Fibroblast of lung (primary cell): Measurements from ENCODE around the gene MICB. TPM values are rescaled to one million over a fixed set of nuclear protein-coding genes. Genes with fewer than 3 reads are reported as not detected.
A peak's percentile ranks its signal among the peaks of the same experiment; 100 is the strongest.
"Not testable (repeated sequence)": the region's sequence is repeated elsewhere in the genome, so short reads cannot be mapped to it uniquely, and the experiment has no call there.

Experiments used
- DNase-seq, 2 donors: peaks; one replicate each; pipeline versions ENCODE4 v3.0.0 to v3.0.0-alpha.2; 2010; ENCODE audit warnings: low read depth in 2 of 2
- H2AFZ ChIP-seq: 2 replicates; pipeline ENCODE4 v1.5.1; 2012; ENCODE audit warnings: low read length, control low read depth, inconsistent platforms
- H3K27ac ChIP-seq: 2 replicates; pipeline ENCODE4 v1.5.1; 2011; ENCODE audit warnings: low read length, control low read depth; ENCODE audit not compliant: insufficient read depth
- H3K27me3 ChIP-seq: 2 replicates; pipeline ENCODE4 v1.5.1; 2011; ENCODE audit warnings: mild to moderate bottlenecking, low read length; ENCODE audit not compliant: control insufficient read depth, insufficient read depth
- H3K36me3 ChIP-seq: 2 replicates; pipeline ENCODE4 v1.5.1; 2011; ENCODE audit warnings: low read length; ENCODE audit not compliant: control insufficient read depth, insufficient read depth
- H3K4me1 ChIP-seq: 2 replicates; pipeline ENCODE4 v1.5.1; 2011; ENCODE audit warnings: low read length; ENCODE audit not compliant: control insufficient read depth, insufficient read depth; ENCODE audit errors: extremely low read depth
- H3K4me2 ChIP-seq: 2 replicates; pipeline ENCODE4 v1.5.1; 2011; ENCODE audit warnings: low read length, control low read depth; ENCODE audit not compliant: insufficient read depth; ENCODE audit errors: extremely low read depth
- H3K4me3 ChIP-seq, 4 experiments: fragments of 200-600 bp in 1 of 4; sonication (generic) in 1 of 4; replicated peaks in 1 of 4; 2 replicates each; pipeline ENCODE4 v1.5.1; 2011 to 2016; ENCODE audit warnings: low read length in 4 of 4, low read depth in 3 of 4, mild to moderate bottlenecking in 3 of 4, control low read depth in 2 of 4, inconsistent platforms in 1 of 4, mixed read lengths in 1 of 4; ENCODE audit not compliant: insufficient read depth in 1 of 4; ENCODE audit errors: control extremely low read depth in 1 of 4
- H3K79me2 ChIP-seq: 2 replicates; pipeline ENCODE4 v1.5.1; 2012; ENCODE audit warnings: mild to moderate bottlenecking, low read length, inconsistent platforms; ENCODE audit not compliant: control insufficient read depth, insufficient read depth
- H3K9ac ChIP-seq: 2 replicates; pipeline ENCODE4 v1.5.1; 2011; ENCODE audit warnings: mild to moderate bottlenecking, low read length, control low read depth; ENCODE audit not compliant: insufficient read depth
- H3K9me3 ChIP-seq: 2 replicates; pipeline ENCODE4 v1.5.1; 2012; ENCODE audit warnings: low read depth, low read length; ENCODE audit not compliant: control insufficient read depth, insufficient read depth
- H4K20me1 ChIP-seq: 2 replicates; pipeline ENCODE4 v1.5.1; 2011; ENCODE audit warnings: low read length; ENCODE audit not compliant: control insufficient read depth, insufficient read depth; ENCODE audit errors: extremely low read depth
- EZH2 ChIP-seq: IDR thresholded peaks from 2 replicates; pipeline ENCODE4 v1.5.1; 2012; ENCODE audit warnings: low read length, control low read depth, mild to moderate bottlenecking; ENCODE audit errors: missing control alignments
- polyA plus RNA-seq, 2 donors: library from polyadenylated mRNA; depleted of rRNA in 1 of 2; stranded (reverse) in 1 of 2; unstranded in 1 of 2; fragments of >200 nt; gene quantifications; 2 replicates each; pipeline ENCODE4 v1.2.1, GENCODE V29; 2011 to 2012; ENCODE audit warnings: missing spikeins in 1 of 2
- total RNA-seq: library from RNA; depleted of rRNA; stranded (reverse); fragments of >200 nt; gene quantifications from 2 replicates; pipeline ENCODE4 v1.2.1, GENCODE V29; 2014
- TF ChIP-seq, protein P1 (sequence below), 2 donors: IDR thresholded peaks in 1 of 2; conservative IDR thresholded peaks in 1 of 2; 1 replicate in 1 of 2; 2 replicates in 1 of 2; pipeline ENCODE4 v1.5.1; 2011 to 2012; ENCODE audit warnings: low read length in 2 of 2, control low read depth in 1 of 2, inconsistent platforms in 1 of 2, low read depth in 1 of 2, mild to moderate bottlenecking in 1 of 2

Gene MICB
- total and polyA plus RNA-seq, 2 donors (not counting 1 experiment from before 2014, with no cell fraction given): 17.2 to 18.6 TPM

DNA sequence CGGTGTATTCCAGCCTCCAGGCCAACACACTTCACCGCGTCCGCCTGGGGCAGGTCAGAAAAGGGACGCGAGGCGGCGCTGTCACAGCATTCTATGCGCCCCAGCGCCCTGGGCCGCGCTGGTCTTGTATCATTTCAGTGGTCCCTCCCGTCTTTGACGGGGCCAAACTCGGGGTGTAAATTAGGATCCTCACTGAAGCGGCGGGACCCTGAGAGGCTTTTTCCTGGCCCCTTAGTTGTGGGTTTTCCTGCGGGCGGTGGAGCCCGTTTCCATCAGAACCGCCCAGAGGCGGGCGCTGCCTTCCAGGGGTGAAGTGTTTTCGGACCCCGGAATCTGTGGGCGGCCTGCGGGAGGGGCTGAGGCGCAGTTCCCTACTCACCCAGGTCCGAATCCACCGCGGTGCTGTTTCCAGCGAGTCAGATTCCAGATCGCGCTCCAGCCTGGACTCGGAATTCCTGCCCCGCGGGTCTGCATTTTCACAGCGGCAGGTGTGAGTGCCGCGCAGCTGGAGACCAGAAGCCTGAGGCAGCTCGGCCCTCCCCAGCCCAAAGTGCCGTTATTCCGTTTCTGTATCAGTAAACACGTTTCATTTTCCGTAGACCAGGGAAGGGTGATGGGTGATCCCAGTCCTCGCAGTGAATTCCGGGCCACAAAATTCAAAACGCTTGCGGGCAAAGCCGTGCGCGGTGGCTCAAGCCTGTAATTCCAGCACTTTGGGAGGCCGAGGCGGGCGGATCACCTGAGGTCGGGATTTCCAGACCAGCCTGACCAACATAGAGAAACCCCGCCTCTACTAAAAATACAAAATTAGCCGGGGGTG, 3.9 kb upstream of the MICB start:
- H3K4me1 ChIP-seq: peaks cover 13% of the 10 kb centered on the region
- H3K9me3 ChIP-seq: no peaks in the 10 kb centered on the region
- peak; percentile 64 to 76 for DNase-seq
- peak overlapping the region; percentile 64 to 84 (median 74) for H3K4me3 ChIP-seq
- H2AFZ ChIP-seq: peak overlapping the region; percentile 46
- H4K20me1 ChIP-seq: no peaks in the 10 kb centered on the region
- H3K27me3 ChIP-seq: no peaks in the 10 kb centered on the region
- TF ChIP-seq, protein P1, sequence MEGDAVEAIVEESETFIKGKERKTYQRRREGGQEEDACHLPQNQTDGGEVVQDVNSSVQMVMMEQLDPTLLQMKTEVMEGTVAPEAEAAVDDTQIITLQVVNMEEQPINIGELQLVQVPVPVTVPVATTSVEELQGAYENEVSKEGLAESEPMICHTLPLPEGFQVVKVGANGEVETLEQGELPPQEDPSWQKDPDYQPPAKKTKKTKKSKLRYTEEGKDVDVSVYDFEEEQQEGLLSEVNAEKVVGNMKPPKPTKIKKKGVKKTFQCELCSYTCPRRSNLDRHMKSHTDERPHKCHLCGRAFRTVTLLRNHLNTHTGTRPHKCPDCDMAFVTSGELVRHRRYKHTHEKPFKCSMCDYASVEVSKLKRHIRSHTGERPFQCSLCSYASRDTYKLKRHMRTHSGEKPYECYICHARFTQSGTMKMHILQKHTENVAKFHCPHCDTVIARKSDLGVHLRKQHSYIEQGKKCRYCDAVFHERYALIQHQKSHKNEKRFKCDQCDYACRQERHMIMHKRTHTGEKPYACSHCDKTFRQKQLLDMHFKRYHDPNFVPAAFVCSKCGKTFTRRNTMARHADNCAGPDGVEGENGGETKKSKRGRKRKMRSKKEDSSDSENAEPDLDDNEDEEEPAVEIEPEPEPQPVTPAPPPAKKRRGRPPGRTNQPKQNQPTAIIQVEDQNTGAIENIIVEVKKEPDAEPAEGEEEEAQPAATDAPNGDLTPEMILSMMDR (conservative IDR thresholded peaks at IDR 0.05 in 1 of 2, IDR thresholded peaks at IDR 0.05 in 1 of 2; ENCODE audit: low read depth in 1 of 2, low read length in 2 of 2): peak; percentile 92 to 95
- TF ChIP-seq EZH2: no peak
- peak overlapping the region; percentile 88 for H3K27ac ChIP-seq
- peak overlapping the region; percentile 83 for H3K4me2 ChIP-seq
- H3K9ac ChIP-seq: peak overlapping the region; percentile 56
- peaks cover 26% of the 10 kb centered on the region for H3K79me2 ChIP-seq
- H3K36me3 ChIP-seq: no peaks in the 10 kb centered on the region

DNA sequence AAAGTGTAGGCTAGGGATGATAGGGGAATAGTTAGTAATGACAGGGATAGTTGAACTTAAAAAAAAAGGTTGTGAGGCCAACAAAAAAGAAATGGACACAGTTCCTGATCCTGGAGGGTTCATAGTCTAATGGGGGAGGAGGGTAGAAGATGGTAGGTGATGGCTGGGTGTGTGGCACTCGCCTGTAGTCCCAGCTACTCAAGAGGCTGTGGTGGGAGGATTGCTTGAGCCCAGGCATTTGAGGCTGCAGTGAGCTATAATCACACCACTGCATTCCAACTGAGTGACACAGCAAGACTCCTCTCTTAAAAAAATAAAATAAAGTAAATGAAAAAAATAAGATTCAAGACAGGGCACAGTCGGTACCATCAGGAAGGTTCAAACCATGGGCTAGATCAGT, 2.4 kb upstream of the MICB start:
- Histone ChIP-seq H3K27ac (peak overlapping the region; percentile 88), H3K4me3 (peak overlapping the region; percentile 64 to 84 (median 74)), H3K36me3 (no peaks in the 10 kb centered on the region), H3K4me2 (peak overlapping the region; percentile 98), H3K9ac (no peak overlapping the region), H4K20me1 (no peaks in the 10 kb centered on the region), H3K4me1 (peaks cover 13% of the 10 kb centered on the region), H3K9me3 (no peaks in the 10 kb centered on the region), H2AFZ (no peak overlapping the region), H3K27me3 (no peaks in the 10 kb centered on the region), H3K79me2 (peaks cover 34% of the 10 kb centered on the region)
- no peak for TF ChIP-seq EZH2
- TF ChIP-seq, protein P1 (conservative IDR thresholded peaks at IDR 0.05 in 1 of 2, IDR thresholded peaks at IDR 0.05 in 1 of 2; ENCODE audit: low read depth in 1 of 2, low read length in 2 of 2): no peak
- DNase-seq: peak; percentile 51 to 57

DNA sequence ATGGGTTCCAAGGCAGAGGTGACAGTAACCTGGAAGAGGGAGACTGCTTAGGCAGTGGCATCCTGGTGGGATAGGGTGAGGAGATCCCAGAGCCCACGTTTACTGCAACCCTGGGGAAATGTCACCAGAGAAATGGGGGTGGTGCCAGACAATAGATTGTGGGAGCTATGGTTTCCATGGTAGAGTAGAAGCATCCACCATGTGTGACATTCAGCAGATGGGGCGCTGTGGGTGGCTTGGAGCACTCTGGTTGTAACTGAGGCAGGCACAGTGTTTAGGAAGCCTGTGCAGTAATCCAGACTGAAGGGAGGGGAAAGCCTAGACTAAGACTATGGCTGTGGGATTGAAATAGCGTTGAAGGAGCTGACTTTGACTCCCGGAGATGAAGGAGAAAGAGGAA, 1.1 kb upstream of the MICB start:
- not testable (repeated sequence) for H3K9ac ChIP-seq, H4K20me1 ChIP-seq, H2AFZ ChIP-seq, H3K27me3 ChIP-seq, DNase-seq, H3K9me3 ChIP-seq, H3K36me3 ChIP-seq
- H3K4me1 ChIP-seq: peaks cover 13% of the 10 kb centered on the region
- H3K4me2 ChIP-seq: peak overlapping the region; percentile 89
- peaks cover 41% of the 10 kb centered on the region for H3K79me2 ChIP-seq
- peak overlapping the region; percentile 52 to 67 (median 55) for H3K4me3 ChIP-seq
- H3K27ac ChIP-seq: peak overlapping the region; percentile 63
